Prostate gland (tissue), 2 donors: ENCODE data around the gene GPR89B. TPM values are rescaled to one million over a fixed set of nuclear protein-coding genes. Genes with fewer than 3 reads are reported as not detected.

ENCODE experiments used
- DNase-seq: peaks from one replicate; pipeline ENCODE4 v3.0.0-alpha.2; 2019; ENCODE audit warnings: low spot score
- H3K27ac ChIP-seq, 2 donors: fragments of 200-600 bp; sonication (generic); 2 replicates each; pipeline ENCODE4 v1.5.1; 2017 to 2019
- H3K27me3 ChIP-seq: fragments of 200-600 bp; sonication (generic); replicated peaks from 2 replicates; pipeline ENCODE4 v1.5.1; 2019; ENCODE audit not compliant: insufficient read depth
- H3K36me3 ChIP-seq, 2 donors: fragments of 200-600 bp; sonication (generic); 1 replicate in 1 of 2; 2 replicates in 1 of 2; pipeline versions ENCODE4 v1.5.1 to v1.8.1; 2017 to 2019
- H3K4me1 ChIP-seq: fragments of 200-600 bp; sonication (generic); replicated peaks from 2 replicates; pipeline ENCODE4 v1.5.1; 2019
- H3K4me3 ChIP-seq, 2 donors: fragments of 200-600 bp; sonication (generic); 2 replicates each; pipeline ENCODE4 v1.5.1; 2017 to 2019
- H3K9me3 ChIP-seq: fragments of 200-600 bp; sonication (generic); 2 replicates; pipeline ENCODE4 v1.5.1; 2017
- CTCF ChIP-seq, 4 experiments: fragments of 200-600 bp in 2 of 4; fragments of 450-650 bp in 2 of 4; sonication (generic) in 2 of 4; IDR thresholded peaks; 1 replicate in 3 of 4; 2 replicates in 1 of 4; pipeline ENCODE4 v1.5.1; 2016 to 2019; ENCODE audit warnings: antibody characterized with exemption in 4 of 4, mild to moderate bottlenecking in 2 of 4, moderate library complexity in 2 of 4
- POLR2A ChIP-seq: fragments of 450-650 bp; IDR thresholded peaks from one replicate; pipeline ENCODE4 v1.6.1; 2016; ENCODE audit warnings: antibody characterized with exemption, mild to moderate bottlenecking
- POLR2AphosphoS5 ChIP-seq: sonication (generic); formaldehyde crosslinking; IDR thresholded peaks from one replicate; pipeline ENCODE4 v1.6.1; 2017; ENCODE audit warnings: antibody characterized with exemption
- WGBS: methylation state at CpG from one replicate; pipeline ENCODE4 v1.1.5; 2018; 5-methylcytosine and 5-hydroxymethylcytosine counted together
- intact Hi-C: fragments of 100-400 bp; cut with DNase I; formaldehyde crosslinking; loops from one replicate; pipeline ENCODE4 v1.14.2; 2022
- total RNA-seq, 2 donors: library from RNA; depleted of rRNA; stranded (reverse); fragments of >200 nt; gene quantifications; one replicate each; pipeline ENCODE4 v1.1.0, GENCODE V29; 2016

GPR89B gene
- total RNA-seq, 2 donors from 2014 or later: 9.2 to 17.0 TPM

GRCh38 chr1:147897789-147898188, 30.4 kb upstream of the GPR89B start:
- TF ChIP-seq POLR2AphosphoS5: no peak
- no peak for TF ChIP-seq POLR2A
- TF ChIP-seq CTCF (IDR thresholded peaks at IDR 0.05): no peak
- no peaks in the 10 kb centered on the region for H3K4me1 ChIP-seq
- no peak for DNase-seq
- H3K36me3 ChIP-seq: no peaks in the 10 kb centered on the region
- H3K4me3 ChIP-seq: no peak overlapping the region
- intact Hi-C loops: loop anchor here (10.0 kb wide), 1 partner anchor 403 kb away; no protein-coding TSS in a partner anchor
- H3K9me3 ChIP-seq: no peaks in the 10 kb centered on the region
- H3K27me3 ChIP-seq: no peaks in the 10 kb centered on the region
- H3K27ac ChIP-seq: no peak overlapping the region
- 88% methylated on average over 4 of the region's 4 CpGs for WGBS

DNA sequence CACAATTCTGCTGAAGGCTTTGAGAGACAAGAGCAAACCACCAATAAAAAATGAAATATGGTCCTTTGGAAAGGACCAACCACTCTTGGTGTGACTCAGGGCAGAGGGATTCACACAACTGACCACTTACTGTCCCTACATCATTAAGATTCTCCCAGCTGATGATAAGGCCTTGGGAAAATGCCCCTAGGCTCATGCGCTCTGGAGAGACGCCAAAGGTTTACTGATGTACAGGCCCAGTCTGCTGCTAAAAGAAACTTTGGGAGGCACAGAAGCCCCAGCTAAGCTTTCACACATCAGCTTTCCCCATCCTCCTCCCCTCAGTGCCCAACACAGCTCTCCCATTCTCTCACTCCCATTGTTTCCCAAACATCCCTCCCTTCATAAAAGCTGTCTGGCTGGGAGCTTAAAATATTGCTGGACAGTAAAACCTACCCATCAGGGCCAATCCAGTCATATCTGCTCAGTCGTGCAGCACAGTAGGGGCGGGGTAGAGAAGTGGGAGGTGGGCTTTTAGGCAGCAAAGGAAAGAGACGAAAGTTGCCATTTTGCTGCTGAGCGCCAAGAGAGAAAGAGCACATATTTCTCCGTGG, 25.9 kb upstream of the GPR89B start, which contains the start of gene GJA8:
TSS of gene GJA8 (plus strand) at position 543 of the 593 bp plus-strand sequence. CDS start 5,161 bp downstream, outside the sequence.
- WGBS: 69% methylated on average over 7 of the region's 7 CpGs
- intact Hi-C loops: no loop called here

DNA sequence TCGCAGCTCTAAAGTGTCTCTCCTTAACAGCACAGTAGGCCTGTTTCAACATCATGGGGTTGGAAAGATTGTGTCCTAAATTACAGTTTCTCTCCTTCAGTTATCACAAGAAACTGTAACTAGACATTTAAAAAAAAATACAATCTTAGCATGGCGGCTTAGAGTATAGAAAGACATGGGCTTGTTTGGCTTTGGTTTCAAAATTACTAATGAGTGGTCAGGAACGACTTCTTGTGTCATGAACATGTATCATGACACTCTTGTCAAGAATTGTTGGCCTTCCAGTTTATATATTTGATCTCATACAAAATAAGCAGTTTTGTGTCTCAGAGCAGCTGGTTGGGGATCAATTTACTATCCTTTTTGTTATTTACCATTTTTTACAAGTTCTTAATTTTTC, 23.5 kb upstream of the GPR89B start:
- Histone ChIP-seq H3K4me1 (no peaks in the 10 kb centered on the region), H3K9me3 (no peaks in the 10 kb centered on the region), H3K36me3 (no peaks in the 10 kb centered on the region), H3K27ac (no peak overlapping the region), H3K4me3 (no peak overlapping the region), H3K27me3 (no peaks in the 10 kb centered on the region)
- DNase-seq: no peak
- intact Hi-C loops: no loop called here
- no peak for TF ChIP-seq POLR2AphosphoS5
- no peak for TF ChIP-seq CTCF (IDR thresholded peaks at IDR 0.05)
- no peak for TF ChIP-seq POLR2A
- 75% methylated on average over 3 of the region's 3 CpGs for WGBS

More for the DNA sequence above, 25.9 kb upstream of the GPR89B start, which contains the start of gene GJA8:
- H3K9me3 ChIP-seq: no peaks in the 10 kb centered on the region
- no peak for DNase-seq
- no peaks in the 10 kb centered on the region for H3K36me3 ChIP-seq
- no peaks in the 10 kb centered on the region for H3K27me3 ChIP-seq
- no peak within 1 kb of the TSS for H3K4me3 ChIP-seq
- no peaks in the 10 kb centered on the region for H3K4me1 ChIP-seq
- TF ChIP-seq CTCF (IDR thresholded peaks at IDR 0.05) (no peak), POLR2A (no peak), POLR2AphosphoS5 (no peak)
- H3K27ac ChIP-seq: no peak within 1 kb of the TSS

- Histone ChIP-seq H3K27me3 (no peaks in the 10 kb centered on the region), H3K4me3 (no peak overlapping the region), H3K9me3 (no peaks in the 10 kb centered on the region), H3K4me1 (no peaks in the 10 kb centered on the region), H3K36me3 (no peaks in the 10 kb centered on the region), H3K27ac (no peak overlapping the region)
- intact Hi-C loops: no loop called here
- WGBS: 96% methylated on average over 44 of the region's 44 CpGs
- TF ChIP-seq POLR2AphosphoS5 (no peak), POLR2A (no peak), CTCF (IDR thresholded peaks at IDR 0.05) (no peak)
- DNase-seq: no peak
Observed at GRCh38 chr1:147907786-147908509, 20.3 kb upstream of the GPR89B start.

GRCh38 chr1:147912553-147912952, 15.7 kb upstream of the GPR89B start:
- intact Hi-C loops: no loop called here
- H3K4me3 ChIP-seq: no peak overlapping the region
- H3K27ac ChIP-seq: no peak overlapping the region
- no peak for TF ChIP-seq CTCF (IDR thresholded peaks at IDR 0.05)
- TF ChIP-seq POLR2AphosphoS5: no peak
- no peak for TF ChIP-seq POLR2A
- no peaks in the 10 kb centered on the region for H3K4me1 ChIP-seq
- no peaks in the 10 kb centered on the region for H3K9me3 ChIP-seq
- WGBS: 75% methylated on average over 2 of the region's 2 CpGs
- no peaks in the 10 kb centered on the region for H3K27me3 ChIP-seq
- DNase-seq: no peak
- H3K36me3 ChIP-seq: no peaks in the 10 kb centered on the region
